ENCODE results near the gene HOXC5.
"Not testable (repeated sequence)": the region's sequence is repeated elsewhere in the genome, so short reads cannot be mapped to it uniquely, and the experiment has no call there.

GRCh38 chr12:54081053-54081514, 48.2 kb downstream of the HOXC5 start:
- not testable (repeated sequence) for TF ChIP-seq CTCF, POLR2A (IDR thresholded peaks at IDR 0.05)
